ENCODE results near the gene ARL6IP6. TPM values are rescaled to one million over a fixed set of nuclear protein-coding genes. Genes with fewer than 3 reads are reported as not detected.
A peak's percentile ranks its signal among the peaks of the same experiment; 100 is the strongest.

The ARL6IP6 gene
- total and polyA plus RNA-seq, 2 of the 13 experiments (the other 11 are each of a cell fraction or from before 2014, with no cell fraction given) = 45.0 to 65.9 TPM

DNA sequence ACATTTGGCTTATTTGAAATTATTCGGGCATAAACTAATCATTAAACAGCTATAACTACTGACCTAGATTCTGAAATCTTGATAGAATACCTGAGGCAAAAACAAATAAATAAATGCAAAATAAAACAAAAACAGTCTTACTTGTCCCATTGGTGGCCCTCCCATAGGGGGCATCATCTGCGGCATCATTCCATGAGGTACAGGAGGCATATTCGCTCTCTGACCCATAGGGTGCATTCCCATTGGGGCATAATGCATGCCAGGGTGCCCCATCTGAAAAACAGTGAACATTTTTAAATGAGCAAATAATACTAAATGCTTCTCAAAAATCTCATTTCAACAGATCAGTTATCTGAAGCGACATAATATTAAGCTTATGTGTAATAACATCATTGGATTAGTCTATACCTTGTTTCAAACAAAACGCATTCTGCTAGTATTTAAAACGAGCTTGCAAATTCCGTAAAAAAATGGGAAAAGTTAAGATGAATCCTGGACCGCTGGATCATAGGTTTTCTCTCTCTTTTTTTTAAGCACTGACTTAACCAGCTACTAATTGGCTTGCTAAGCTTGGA, 2.5 kb upstream of the ARL6IP6 start (continued):
- TF ChIP-seq, protein P1, sequence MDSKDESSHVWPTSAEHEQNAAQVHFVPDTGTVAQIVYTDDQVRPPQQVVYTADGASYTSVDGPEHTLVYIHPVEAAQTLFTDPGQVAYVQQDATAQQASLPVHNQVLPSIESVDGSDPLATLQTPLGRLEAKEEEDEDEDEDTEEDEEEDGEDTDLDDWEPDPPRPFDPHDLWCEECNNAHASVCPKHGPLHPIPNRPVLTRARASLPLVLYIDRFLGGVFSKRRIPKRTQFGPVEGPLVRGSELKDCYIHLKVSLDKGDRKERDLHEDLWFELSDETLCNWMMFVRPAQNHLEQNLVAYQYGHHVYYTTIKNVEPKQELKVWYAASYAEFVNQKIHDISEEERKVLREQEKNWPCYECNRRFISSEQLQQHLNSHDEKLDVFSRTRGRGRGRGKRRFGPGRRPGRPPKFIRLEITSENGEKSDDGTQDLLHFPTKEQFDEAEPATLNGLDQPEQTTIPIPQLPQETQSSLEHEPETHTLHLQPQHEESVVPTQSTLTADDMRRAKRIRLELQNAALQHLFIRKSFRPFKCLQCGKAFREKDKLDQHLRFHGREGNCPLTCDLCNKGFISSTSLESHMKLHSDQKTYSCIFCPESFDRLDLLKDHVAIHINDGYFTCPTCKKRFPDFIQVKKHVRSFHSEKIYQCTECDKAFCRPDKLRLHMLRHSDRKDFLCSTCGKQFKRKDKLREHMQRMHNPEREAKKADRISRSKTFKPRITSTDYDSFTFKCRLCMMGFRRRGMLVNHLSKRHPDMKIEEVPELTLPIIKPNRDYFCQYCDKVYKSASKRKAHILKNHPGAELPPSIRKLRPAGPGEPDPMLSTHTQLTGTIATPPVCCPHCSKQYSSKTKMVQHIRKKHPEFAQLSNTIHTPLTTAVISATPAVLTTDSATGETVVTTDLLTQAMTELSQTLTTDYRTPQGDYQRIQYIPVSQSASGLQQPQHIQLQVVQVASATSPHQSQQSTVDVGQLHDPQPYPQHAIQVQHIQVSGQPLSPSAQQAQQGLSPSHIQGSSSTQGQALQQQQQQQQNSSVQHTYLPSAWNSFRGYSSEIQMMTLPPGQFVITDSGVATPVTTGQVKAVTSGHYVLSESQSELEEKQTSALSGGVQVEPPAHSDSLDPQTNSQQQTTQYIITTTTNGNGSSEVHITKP (CRISPR knock-in tag; IDR thresholded peaks at IDR 0.05; ENCODE audit: low read depth) = peak; percentile 52; the same call in 1 of the 2 replicates
- no peak for TF ChIP-seq SP1 (IDR thresholded peaks at IDR 0.05)
- 0 out of 2 replicates have a peak, but pooled peaks have one; percentile 27 for TF ChIP-seq SP1 (CRISPR knock-in tag; IDR thresholded peaks at IDR 0.05)
- TF ChIP-seq TEAD3 (CRISPR knock-in tag; optimal IDR thresholded peaks at IDR 0.05; ENCODE audit: borderline replicate concordance) = peak; percentile 86
- 0 out of 2 replicates have a peak, but pooled peaks have one; percentile 25 for TF ChIP-seq SMC3 (IDR thresholded peaks at IDR 0.05; ENCODE audit: low read length)
- TF ChIP-seq KDM2A (CRISPR knock-in tag; IDR thresholded peaks at IDR 0.05; ENCODE audit: borderline replicate concordance, low read depth) = 0 out of 2 replicates have a peak, but pooled peaks have one; percentile 43
- no peak for TF ChIP-seq KLF13 (CRISPR knock-in tag; IDR thresholded peaks at IDR 0.05)
- TF ChIP-seq NR2F1 (CRISPR knock-in tag; IDR thresholded peaks at IDR 0.05) = peak in 1 of 2 experiments; percentile 33; a peak in 1 of 4 replicates
- no peak for TF ChIP-seq RAD51 (IDR thresholded peaks at IDR 0.05; ENCODE audit: borderline replicate concordance)
- TF ChIP-seq, protein P2, sequence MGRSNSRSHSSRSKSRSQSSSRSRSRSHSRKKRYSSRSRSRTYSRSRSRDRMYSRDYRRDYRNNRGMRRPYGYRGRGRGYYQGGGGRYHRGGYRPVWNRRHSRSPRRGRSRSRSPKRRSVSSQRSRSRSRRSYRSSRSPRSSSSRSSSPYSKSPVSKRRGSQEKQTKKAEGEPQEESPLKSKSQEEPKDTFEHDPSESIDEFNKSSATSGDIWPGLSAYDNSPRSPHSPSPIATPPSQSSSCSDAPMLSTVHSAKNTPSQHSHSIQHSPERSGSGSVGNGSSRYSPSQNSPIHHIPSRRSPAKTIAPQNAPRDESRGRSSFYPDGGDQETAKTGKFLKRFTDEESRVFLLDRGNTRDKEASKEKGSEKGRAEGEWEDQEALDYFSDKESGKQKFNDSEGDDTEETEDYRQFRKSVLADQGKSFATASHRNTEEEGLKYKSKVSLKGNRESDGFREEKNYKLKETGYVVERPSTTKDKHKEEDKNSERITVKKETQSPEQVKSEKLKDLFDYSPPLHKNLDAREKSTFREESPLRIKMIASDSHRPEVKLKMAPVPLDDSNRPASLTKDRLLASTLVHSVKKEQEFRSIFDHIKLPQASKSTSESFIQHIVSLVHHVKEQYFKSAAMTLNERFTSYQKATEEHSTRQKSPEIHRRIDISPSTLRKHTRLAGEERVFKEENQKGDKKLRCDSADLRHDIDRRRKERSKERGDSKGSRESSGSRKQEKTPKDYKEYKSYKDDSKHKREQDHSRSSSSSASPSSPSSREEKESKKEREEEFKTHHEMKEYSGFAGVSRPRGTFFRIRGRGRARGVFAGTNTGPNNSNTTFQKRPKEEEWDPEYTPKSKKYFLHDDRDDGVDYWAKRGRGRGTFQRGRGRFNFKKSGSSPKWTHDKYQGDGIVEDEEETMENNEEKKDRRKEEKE (IDR thresholded peaks at IDR 0.05) = no peak
- TF ChIP-seq HDAC2 (CRISPR knock-in tag; IDR thresholded peaks at IDR 0.05) = peak; percentile 59; the same call in 1 of the 2 replicates
- no peak for TF ChIP-seq ZFP90 (CRISPR knock-in tag; IDR thresholded peaks at IDR 0.05; ENCODE audit: borderline replicate concordance)
- TF ChIP-seq, protein P3, sequence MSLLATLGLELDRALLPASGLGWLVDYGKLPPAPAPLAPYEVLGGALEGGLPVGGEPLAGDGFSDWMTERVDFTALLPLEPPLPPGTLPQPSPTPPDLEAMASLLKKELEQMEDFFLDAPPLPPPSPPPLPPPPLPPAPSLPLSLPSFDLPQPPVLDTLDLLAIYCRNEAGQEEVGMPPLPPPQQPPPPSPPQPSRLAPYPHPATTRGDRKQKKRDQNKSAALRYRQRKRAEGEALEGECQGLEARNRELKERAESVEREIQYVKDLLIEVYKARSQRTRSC (CRISPR knock-in tag; IDR thresholded peaks at IDR 0.05; ENCODE audit: low read depth) = no peak
- TF ChIP-seq, protein P4, sequence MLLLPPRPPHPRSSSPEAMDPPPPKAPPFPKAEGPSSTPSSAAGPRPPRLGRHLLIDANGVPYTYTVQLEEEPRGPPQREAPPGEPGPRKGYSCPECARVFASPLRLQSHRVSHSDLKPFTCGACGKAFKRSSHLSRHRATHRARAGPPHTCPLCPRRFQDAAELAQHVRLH (CRISPR knock-in tag; IDR thresholded peaks at IDR 0.05; ENCODE audit: borderline replicate concordance, low read depth) = peak; percentile 56; the same call in 1 of the 2 replicates
- no peak for TF ChIP-seq ZNF75D (CRISPR knock-in tag; IDR thresholded peaks at IDR 0.05; ENCODE audit: borderline replicate concordance)
- TF ChIP-seq, protein P5, sequence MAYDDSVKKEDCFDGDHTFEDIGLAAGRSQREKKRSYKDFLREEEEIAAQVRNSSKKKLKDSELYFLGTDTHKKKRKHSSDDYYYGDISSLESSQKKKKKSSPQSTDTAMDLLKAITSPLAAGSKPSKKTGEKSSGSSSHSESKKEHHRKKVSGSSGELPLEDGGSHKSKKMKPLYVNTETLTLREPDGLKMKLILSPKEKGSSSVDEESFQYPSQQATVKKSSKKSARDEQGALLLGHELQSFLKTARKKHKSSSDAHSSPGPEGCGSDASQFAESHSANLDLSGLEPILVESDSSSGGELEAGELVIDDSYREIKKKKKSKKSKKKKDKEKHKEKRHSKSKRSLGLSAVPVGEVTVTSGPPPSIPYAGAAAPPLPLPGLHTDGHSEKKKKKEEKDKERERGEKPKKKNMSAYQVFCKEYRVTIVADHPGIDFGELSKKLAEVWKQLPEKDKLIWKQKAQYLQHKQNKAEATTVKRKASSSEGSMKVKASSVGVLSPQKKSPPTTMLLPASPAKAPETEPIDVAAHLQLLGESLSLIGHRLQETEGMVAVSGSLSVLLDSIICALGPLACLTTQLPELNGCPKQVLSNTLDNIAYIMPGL (CRISPR knock-in tag; IDR thresholded peaks at IDR 0.05; ENCODE audit: borderline replicate concordance in 1 of 2, low read depth in 1 of 2) = peak; percentile 88 to 91
- TF ChIP-seq TCF12 (IDR thresholded peaks at IDR 0.05) = no peak
- no peak for TF ChIP-seq TCF12 (CRISPR knock-in tag; IDR thresholded peaks at IDR 0.05)
- no peak for TF ChIP-seq TP53 (CRISPR knock-in tag; conservative IDR thresholded peaks at IDR 0.05)
- TF ChIP-seq ZNF563 (CRISPR knock-in tag; IDR thresholded peaks at IDR 0.05) = no peak
